ENCODE results near the gene GALNT10.

GALNT10 gene

DNA sequence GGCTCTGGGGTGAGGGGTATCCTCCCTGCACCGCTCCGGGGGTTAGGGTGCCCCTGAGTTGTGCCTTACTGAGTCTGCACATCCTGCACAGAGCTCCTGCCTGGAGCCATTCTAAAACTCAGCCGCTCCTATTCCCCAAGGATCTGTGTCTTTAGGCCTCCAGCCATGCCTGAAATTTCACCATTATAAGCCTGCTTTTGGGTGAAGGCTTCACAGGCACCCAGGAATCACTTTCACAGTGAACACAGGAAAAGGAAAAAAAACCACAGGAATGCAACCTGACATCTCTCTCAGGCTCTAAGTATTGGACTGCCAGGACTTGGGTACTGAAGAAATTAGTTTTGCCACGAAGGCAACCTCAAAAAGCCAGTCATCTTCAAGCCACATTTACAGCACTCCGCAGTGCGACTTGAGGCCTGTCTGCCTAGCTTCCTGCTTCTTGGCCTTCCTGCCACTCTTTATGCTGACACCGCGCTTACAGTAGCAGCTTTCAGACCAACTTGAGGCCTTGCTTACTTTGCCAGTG lies 30.9 kb downstream of the GALNT10 start:
- TF ChIP-seq, protein P1, sequence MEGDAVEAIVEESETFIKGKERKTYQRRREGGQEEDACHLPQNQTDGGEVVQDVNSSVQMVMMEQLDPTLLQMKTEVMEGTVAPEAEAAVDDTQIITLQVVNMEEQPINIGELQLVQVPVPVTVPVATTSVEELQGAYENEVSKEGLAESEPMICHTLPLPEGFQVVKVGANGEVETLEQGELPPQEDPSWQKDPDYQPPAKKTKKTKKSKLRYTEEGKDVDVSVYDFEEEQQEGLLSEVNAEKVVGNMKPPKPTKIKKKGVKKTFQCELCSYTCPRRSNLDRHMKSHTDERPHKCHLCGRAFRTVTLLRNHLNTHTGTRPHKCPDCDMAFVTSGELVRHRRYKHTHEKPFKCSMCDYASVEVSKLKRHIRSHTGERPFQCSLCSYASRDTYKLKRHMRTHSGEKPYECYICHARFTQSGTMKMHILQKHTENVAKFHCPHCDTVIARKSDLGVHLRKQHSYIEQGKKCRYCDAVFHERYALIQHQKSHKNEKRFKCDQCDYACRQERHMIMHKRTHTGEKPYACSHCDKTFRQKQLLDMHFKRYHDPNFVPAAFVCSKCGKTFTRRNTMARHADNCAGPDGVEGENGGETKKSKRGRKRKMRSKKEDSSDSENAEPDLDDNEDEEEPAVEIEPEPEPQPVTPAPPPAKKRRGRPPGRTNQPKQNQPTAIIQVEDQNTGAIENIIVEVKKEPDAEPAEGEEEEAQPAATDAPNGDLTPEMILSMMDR (IDR thresholded peaks at IDR 0.05; ENCODE audit: low read length, missing control alignments) = no peak
- peak; percentile 82 for DNase-seq (ENCODE audit: low read depth)
- no peak overlapping the region for H3K4me3 ChIP-seq (replicated peaks; ENCODE audit: low read depth, low read length)

DNA sequence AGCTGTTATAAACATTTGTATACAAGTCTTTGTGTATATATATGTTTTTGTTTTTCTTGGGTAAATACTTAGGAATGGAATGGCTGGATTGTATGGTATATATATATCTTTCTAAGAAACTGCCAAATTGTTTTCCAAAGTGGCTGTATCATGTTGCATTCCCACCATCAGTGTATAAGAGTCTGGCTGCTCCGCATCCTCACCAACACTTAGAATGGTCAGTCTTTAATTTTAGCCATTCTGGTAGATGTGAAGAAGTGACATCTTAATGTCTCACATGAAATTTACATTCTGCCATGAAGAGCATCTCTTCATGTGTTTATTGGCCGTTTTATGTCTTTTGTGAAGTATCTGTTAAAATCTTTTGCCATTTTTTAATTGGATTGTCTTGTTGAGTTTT lies 31.9 kb downstream of the GALNT10 start:
- DNase-seq (ENCODE audit: low read depth) = no peak
- no peak overlapping the region for H3K4me3 ChIP-seq (replicated peaks; ENCODE audit: low read depth, low read length)
- TF ChIP-seq, protein P1 (IDR thresholded peaks at IDR 0.05; ENCODE audit: low read length, missing control alignments) = no peak

DNA sequence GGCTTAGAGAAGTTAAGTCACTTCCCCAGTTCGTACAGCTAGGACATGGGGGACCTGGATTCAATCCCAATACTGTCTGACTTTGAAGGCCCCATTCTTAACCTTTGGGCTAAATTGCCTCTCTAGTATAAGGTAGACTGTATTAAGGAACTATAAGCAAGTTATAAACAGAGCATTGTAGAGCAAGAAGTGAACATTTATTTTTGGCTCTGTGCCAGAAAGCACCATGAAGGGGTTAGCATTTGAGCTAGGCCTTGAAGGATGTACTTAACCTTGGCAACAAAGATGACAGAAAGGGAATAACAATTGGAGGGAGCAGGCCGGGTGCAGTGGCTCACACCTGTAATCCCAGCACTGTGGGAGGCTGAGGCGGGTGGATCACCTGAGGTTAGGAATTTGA lies 32.8 kb downstream of the GALNT10 start:
- TF ChIP-seq, protein P1 (IDR thresholded peaks at IDR 0.05; ENCODE audit: low read length, missing control alignments) = no peak
- DNase-seq (ENCODE audit: low read depth) = no peak
- H3K4me3 ChIP-seq (replicated peaks; ENCODE audit: low read depth, low read length) = no peak overlapping the region

DNA sequence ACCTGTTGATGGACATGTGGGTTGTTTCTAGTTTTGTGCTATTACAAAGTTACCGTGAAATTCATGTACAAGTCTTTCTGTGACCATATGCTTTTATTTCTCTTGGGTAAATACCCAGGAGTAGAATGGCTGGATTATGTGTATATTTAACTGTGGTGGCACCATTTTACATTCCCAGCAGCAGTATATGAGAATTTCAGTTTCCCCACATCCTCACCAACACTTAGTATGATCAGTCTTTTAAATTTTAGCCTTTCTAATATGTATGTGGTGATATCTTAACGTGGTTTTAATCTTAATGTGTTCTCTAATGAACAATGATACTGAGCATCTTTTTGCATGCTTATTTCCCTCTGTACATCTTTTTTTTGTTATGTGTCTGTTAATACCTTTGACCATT lies 36.6 kb downstream of the GALNT10 start:
- DNase-seq (ENCODE audit: low read depth) = no peak
- no peak overlapping the region for H3K4me3 ChIP-seq (replicated peaks; ENCODE audit: low read depth, low read length)
- TF ChIP-seq, protein P1 (IDR thresholded peaks at IDR 0.05; ENCODE audit: low read length, missing control alignments) = no peak

DNA sequence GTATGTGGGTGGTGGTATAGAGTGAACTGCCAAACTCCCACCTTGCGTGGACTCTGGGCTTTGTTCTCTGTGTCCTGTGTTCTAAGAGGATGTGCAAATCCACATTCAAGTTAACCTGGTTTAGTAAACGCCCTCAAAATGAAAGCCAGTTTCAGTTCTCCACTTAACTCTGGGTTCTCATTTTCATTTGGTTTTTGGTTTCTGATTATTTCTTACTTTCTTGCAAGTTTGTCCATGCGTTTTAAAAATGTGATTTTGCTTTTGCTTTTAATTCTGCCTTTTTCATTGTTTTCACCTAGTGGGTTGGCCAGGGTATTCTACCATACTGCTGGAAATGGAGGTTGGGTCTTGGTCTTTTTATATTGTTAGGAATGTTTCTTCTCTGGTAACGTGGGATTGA lies 38.2 kb downstream of the GALNT10 start:
- H3K4me3 ChIP-seq (replicated peaks; ENCODE audit: low read depth, low read length) = no peak overlapping the region
- no peak for DNase-seq (ENCODE audit: low read depth)
- TF ChIP-seq, protein P1 (IDR thresholded peaks at IDR 0.05; ENCODE audit: low read length, missing control alignments) = no peak

DNA sequence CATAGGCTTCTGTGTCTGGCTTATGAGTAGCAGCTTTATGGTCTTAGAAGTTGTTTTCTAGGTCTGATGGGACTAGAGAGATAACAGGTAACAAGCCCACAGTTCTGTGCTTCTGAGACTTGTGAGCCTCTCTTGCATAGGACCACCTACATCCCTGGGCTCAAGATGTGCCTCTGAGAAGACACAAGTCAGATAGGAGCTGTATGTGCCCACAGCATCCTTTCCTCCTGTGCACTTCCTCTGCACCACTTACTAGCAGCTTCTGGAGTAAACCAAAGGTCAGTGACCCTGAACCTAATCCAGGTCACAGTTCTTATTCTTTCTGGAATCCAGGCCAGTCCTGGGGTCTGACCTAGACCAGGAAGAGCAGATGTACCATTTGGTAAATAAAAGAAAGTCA lies 40.0 kb downstream of the GALNT10 start:
- no peak overlapping the region for H3K4me3 ChIP-seq (replicated peaks; ENCODE audit: low read depth, low read length)
- TF ChIP-seq, protein P1 (IDR thresholded peaks at IDR 0.05; ENCODE audit: low read length, missing control alignments) = no peak
- no peak for DNase-seq (ENCODE audit: low read depth)

DNA sequence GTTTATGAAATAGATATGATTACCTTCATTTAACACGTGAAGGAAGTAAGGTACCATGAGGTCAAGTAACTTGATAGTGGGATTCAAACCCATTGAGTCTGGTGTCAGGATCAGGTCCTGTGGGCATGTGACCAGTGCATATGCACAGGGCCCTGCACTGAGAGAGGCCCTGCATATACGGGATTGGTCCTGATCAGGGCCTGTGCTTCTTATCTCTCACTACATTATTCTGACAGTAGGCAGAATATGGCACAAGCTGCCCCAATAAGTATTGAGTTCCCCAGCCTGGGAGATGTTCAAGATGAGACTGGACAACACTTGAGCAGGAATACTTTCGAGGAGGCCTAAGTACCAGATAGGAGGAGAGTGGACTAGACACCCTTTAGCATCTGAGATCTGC lies 44.0 kb downstream of the GALNT10 start:
- TF ChIP-seq, protein P1 (IDR thresholded peaks at IDR 0.05; ENCODE audit: low read length, missing control alignments) = no peak
- no peak for DNase-seq (ENCODE audit: low read depth)
- no peak overlapping the region for H3K4me3 ChIP-seq (replicated peaks; ENCODE audit: low read depth, low read length)

Measured in fibroblast of pulmonary artery (primary cell).